Medulla oblongata (tissue), 1 donor: ENCODE data around the gene AFF1.

Experiments used
- DNase-seq: peaks from one replicate; pipeline ENCODE4 v3.0.0-alpha.2; 2015; ENCODE audit errors: extremely low spot score

AFF1 gene

GRCh38 chr4:86934771-86935565, at the start of gene AFF1:
TSS of gene AFF1 (plus strand) at chr4:86935011. CDS start at chr4:86948534, 13,523 bp downstream.
- DNase-seq = peak; percentile 96

- DNase-seq = no peak
Observed at GRCh38 chr4:86890790-86891189, 44.0 kb upstream of the AFF1 start.

- DNase-seq = peak; percentile 63
Observed at GRCh38 chr4:86891762-86892635, 42.8 kb upstream of the AFF1 start, which contains the start of gene C4orf36. TSS of gene C4orf36 (minus strand) at chr4:86892422. CDS start at chr4:86891520, 902 bp downstream.

GRCh38 chr4:86892636-86892960, 42.2 kb upstream of the AFF1 start:
- DNase-seq = no peak

- no peak for DNase-seq
Observed at GRCh38 chr4:86893136-86893535, 41.7 kb upstream of the AFF1 start.

GRCh38 chr4:86894455-86894854, 40.4 kb upstream of the AFF1 start:
- no peak for DNase-seq

GRCh38 chr4:86895692-86896488, 38.9 kb upstream of the AFF1 start:
- peak; percentile 91 for DNase-seq

- no peak for DNase-seq
Observed at GRCh38 chr4:86896596-86896995, 38.2 kb upstream of the AFF1 start.

- no peak for DNase-seq
Observed at GRCh38 chr4:86898562-86898961, 36.2 kb upstream of the AFF1 start.

- DNase-seq = no peak
Observed at GRCh38 chr4:86901864-86902263, 32.9 kb upstream of the AFF1 start.

- DNase-seq = peak; percentile 57
Observed at GRCh38 chr4:86908251-86908657, 26.6 kb upstream of the AFF1 start.

GRCh38 chr4:86909546-86910295, 25.1 kb upstream of the AFF1 start:
- peak; percentile 44 for DNase-seq

GRCh38 chr4:86910369-86910768, 24.4 kb upstream of the AFF1 start:
- no peak for DNase-seq

GRCh38 chr4:86910820-86911684, 23.8 kb upstream of the AFF1 start:
- no peak for DNase-seq

- no peak for DNase-seq
Observed at GRCh38 chr4:86916392-86916791, 18.4 kb upstream of the AFF1 start.

- DNase-seq = no peak
Observed at GRCh38 chr4:86917212-86918039, 17.4 kb upstream of the AFF1 start.

GRCh38 chr4:86918539-86919072, 16.2 kb upstream of the AFF1 start:
- DNase-seq = no peak

- DNase-seq = no peak
Observed at GRCh38 chr4:86919561-86920223, 15.1 kb upstream of the AFF1 start.
